Muscle layer of colon (tissue), 2 donors: Measurements from ENCODE around the gene SQSTM1.

Experiments used
- H3K27ac ChIP-seq: one replicate; pipeline ENCODE4 v1.7.0; 2013; ENCODE audit warnings: low read depth, mild to moderate bottlenecking, low read length, moderate library complexity
- H3K27me3 ChIP-seq, 2 donors: one replicate each; pipeline ENCODE4 v1.7.0; 2013; ENCODE audit warnings: low read length in 2 of 2, mild to moderate bottlenecking in 2 of 2; ENCODE audit not compliant: insufficient read depth in 2 of 2, control insufficient read depth in 1 of 2
- H3K36me3 ChIP-seq: one replicate; pipeline ENCODE4 v1.7.0; 2013; ENCODE audit warnings: mild to moderate bottlenecking, low read length; ENCODE audit not compliant: insufficient read depth
- H3K4me1 ChIP-seq: one replicate; pipeline ENCODE4 v1.7.0; 2013; ENCODE audit warnings: mild to moderate bottlenecking, low read length; ENCODE audit not compliant: insufficient read depth
- H3K4me3 ChIP-seq, 2 donors: one replicate each; pipeline ENCODE4 v1.7.0; 2013; ENCODE audit warnings: low read length in 2 of 2, low read depth in 1 of 2, mild to moderate bottlenecking in 1 of 2, moderate library complexity in 1 of 2
- H3K9ac ChIP-seq: one replicate; pipeline ENCODE4 v1.7.0; 2013; ENCODE audit warnings: low read length
- H3K9me3 ChIP-seq: one replicate; pipeline ENCODE4 v1.7.0; 2013; ENCODE audit warnings: mild to moderate bottlenecking, low read length
- donor health status: abdominal sarcoma.
- donor health status: Adenocarcinoma of cecum.

SQSTM1 gene

DNA sequence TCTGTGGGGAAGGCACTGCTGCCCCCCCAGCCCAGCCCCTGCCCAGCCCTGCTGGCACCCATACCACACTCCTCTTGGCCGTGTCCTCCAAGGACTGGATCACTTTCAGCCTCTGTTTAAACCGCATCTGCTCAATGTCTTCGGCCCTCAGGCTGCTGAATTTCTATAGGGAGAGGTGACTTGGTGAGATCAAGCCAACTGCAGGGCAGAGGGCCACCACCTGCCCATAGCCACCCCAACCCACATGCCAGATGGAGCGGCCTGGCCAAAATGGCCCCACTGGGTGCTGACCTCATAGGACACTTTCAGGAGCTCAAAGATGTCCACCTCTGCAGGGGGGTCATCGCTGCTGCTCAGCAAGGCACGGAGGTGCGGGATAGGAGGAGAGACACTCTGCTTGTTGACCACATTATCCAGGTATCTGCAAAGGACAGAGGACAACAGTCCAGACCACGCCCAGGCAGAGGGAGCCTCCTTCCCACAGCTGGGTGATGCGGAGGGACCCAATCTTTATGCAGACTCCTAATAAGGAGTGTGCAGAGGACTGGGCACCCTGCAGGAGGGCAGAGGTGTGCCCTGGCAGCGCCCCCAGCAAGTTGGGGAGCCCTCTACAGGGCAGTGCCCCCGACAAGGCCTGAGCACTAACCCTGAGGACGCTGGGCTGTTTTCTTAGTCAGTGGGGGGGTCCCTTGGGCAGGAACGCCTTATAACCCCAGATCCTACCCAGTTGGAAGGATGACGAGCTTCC lies 52.3 kb downstream of the SQSTM1 start:
- Histone ChIP-seq H3K9me3 (no peaks in the 10 kb centered on the region), H3K27me3 (no peaks in the 10 kb centered on the region), H3K4me3 (no peak overlapping the region), H3K9ac (no peak overlapping the region), H3K36me3 (peaks cover 51% of the 10 kb centered on the region), H3K4me1 (no peaks in the 10 kb centered on the region), H3K27ac (no peak overlapping the region)

DNA sequence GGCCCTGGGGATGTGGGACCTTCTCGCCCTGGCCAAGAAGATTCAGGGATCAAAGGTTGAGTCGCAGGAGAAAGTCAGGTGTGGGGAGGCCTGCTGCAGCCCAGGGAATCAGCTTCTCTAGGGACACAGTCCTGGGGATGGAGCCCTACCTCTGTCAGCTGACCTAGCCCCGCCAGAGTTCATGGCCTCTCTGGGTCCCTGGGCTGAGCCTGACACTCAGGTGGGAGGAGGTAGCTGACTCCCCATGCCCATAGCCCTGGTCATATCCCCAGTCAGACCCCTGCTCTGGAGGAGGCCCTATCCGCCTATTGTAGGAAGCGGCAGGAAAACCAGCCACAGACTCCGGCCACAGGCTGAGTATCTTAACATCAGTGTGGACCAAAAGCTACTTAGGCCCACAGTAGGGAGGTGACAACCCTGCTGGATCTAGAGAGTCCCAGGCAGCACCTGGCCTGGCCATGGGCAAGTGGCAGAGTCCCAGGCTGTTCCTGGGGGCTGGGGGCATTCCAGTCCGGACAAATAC lies 52.9 kb downstream of the SQSTM1 start:
- Histone ChIP-seq H3K4me1 (no peaks in the 10 kb centered on the region), H3K4me3 (no peak overlapping the region), H3K36me3 (peaks cover 58% of the 10 kb centered on the region), H3K27me3 (no peaks in the 10 kb centered on the region), H3K27ac (no peak overlapping the region), H3K9me3 (no peaks in the 10 kb centered on the region), H3K9ac (no peak overlapping the region)

DNA sequence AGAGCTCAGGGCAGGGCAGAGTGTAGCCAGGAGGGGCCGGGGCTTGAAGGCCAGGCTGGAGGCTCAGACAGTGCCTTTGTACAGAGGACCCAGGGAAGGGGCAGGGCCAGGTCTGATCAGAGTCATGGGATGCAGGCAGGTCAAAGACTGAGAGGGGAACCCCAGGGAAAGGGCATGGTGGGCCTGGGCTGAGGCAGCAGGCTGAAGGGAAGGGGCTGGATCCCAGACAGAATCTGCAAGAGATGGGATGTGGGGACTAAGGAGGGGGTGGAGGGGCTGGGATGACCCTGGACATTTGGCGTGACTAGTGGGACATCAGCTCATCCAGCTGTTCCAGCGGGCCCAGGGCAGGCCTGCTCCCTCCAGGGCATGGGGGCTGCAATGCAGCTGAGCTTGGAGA lies 53.4 kb downstream of the SQSTM1 start:
- H3K36me3 ChIP-seq, result peaks cover 62% of the 10 kb centered on the region

DNA sequence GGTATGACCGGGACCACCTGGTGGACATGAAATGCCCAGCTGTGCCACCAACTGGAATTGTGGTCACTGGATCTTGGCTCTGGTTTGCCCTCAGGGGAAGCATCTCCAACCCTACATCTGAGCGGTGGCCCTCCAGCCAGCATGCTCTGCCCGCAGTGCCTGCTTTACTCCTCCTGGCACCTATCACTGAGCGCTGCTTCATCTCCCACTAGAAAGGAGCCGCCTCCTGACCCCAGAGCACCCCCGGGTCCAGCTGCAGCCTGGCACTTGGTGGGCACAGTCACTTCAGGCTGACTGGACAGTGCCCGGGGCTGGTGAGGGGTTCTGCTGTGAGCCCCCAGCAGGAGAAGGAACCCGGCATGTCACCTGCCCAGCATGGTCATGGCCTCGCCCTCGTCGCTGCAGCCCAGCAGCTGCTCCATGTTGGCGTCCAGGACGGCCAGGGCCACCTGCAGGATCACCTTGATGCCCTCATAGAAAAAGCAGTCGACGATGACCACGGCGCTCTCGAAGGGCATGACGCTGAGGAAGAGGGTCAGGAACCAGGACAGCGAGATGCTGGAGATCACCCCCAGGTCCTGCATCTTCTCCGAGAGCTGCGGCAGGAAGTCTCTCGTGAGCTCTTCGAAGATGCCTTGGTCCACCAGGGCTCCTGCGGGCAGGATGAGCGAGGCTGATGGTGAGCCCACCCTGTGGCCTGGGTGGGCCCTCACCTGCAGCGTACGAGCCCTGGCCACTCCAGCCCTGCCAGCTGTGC lies 54.0 kb downstream of the SQSTM1 start:
- H3K36me3 ChIP-seq, result peaks cover 68% of the 10 kb centered on the region
- no peaks in the 10 kb centered on the region for H3K9me3 ChIP-seq
- H3K9ac ChIP-seq, result no peak overlapping the region
- no peak overlapping the region for H3K4me3 ChIP-seq
- no peaks in the 10 kb centered on the region for H3K4me1 ChIP-seq
- H3K27ac ChIP-seq, result no peak overlapping the region
- no peaks in the 10 kb centered on the region for H3K27me3 ChIP-seq

More for the DNA sequence above, 53.4 kb downstream of the SQSTM1 start:
- Histone ChIP-seq H3K27me3 (no peaks in the 10 kb centered on the region), H3K9me3 (no peaks in the 10 kb centered on the region), H3K9ac (no peak overlapping the region), H3K27ac (no peak overlapping the region), H3K4me3 (no peak overlapping the region), H3K4me1 (no peaks in the 10 kb centered on the region)

DNA sequence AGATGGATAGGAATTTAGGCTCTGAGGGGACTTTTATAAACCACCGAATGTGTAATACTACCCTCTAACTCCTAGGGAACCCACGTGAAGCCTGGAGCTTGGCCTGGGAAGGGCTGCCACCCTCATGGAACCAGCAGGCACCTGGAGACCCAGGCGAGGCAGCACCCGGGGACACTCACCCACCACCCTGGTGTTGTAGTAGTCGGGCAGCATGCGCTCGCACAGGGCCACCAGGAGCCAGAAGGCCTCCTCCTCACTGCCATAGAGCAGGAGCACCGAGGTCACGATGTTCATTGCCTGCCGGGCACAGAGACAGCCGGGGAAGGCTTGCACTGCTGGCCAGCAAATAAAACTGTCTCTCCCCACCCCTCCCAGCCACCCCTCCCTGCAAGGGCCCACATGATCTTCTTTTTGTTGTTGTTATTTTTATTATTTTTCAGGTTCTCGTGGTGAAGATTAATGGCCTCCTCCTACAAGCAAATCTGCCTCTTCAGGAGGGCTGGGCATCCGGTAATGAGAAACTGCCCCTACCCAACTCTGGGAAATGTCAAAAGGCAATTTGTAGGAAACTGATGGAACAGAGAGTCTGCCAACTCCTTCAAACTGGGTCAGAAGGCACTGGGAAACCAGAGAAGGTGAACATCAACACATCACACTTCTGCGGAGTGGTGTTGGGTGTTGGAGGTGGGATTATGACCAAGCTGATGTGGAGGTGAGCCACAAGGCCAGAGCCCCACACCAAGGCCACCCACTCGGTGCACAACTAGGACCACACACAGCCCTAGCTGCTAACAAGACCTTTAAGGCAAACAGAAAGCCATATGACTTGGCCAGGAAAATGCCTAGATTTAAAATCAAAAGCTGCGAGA lies 55.3 kb downstream of the SQSTM1 start:
- Histone ChIP-seq H3K27me3 (no peaks in the 10 kb centered on the region), H3K9me3 (no peaks in the 10 kb centered on the region), H3K4me3 (no peak overlapping the region), H3K36me3 (peaks cover 65% of the 10 kb centered on the region), H3K9ac (no peak overlapping the region), H3K4me1 (no peaks in the 10 kb centered on the region), H3K27ac (no peak overlapping the region)

DNA sequence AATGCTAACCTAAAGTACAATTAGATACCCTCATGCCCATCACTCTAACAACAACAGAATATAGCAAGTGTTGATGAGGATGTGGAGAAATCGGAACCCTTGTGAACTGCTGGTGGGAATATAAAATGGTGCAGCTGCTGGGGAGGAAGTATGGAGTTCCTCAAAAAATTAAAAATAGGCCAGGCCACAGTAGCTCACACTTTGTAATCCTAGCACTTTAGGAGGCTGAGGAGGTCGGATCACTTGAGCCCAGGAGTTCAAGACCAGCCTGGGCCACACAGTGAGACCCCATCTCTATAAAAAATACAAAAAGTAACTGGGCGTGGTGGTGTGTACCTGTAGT lies 55.9 kb downstream of the SQSTM1 start:
- Histone ChIP-seq H3K27ac (no peak overlapping the region), H3K9ac (no peak overlapping the region), H3K4me1 (no peaks in the 10 kb centered on the region), H3K4me3 (no peak overlapping the region), H3K36me3 (peaks cover 59% of the 10 kb centered on the region), H3K27me3 (no peaks in the 10 kb centered on the region), H3K9me3 (no peaks in the 10 kb centered on the region)

DNA sequence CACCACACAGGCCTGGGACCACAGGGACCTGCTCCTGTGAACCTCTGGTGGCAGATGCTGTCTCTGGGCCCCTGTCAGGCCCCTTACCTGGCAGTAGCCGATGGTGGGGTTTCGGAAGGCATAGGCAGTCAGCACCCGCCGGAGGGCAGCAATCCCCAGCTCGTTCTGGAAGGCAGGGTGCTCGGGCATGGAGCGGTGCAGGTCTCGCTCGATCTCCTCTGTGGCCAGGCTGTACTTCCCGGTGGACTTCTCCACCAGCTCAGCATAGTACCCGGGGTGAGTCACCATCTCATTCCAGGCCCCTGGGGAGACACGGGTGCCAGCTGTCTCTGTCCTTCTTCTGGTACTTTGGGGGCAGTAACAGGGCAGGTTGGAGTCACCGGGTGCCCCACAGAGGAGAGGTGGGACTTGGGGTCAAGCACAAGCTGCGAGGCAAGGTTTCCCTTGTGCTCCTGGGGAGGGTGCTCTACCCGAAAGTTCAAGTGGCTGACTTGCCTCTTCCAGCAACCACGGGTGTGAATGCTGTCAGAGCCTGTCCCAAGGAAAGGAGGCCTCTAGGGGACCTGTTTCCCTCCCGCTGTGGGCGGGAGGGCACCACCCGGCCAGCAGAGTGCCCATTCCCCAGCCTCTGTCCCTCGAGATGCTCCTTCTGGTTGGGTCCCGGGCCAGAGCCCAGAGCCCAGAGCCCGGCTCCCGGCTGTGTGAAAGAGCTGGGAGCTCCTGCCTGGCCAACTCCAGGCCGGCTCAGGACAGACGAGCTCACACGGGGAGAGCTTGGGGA lies 57.7 kb downstream of the SQSTM1 start:
- Histone ChIP-seq H3K36me3 (peaks cover 49% of the 10 kb centered on the region), H3K27ac (no peak overlapping the region), H3K9ac (no peak overlapping the region), H3K4me1 (no peaks in the 10 kb centered on the region), H3K9me3 (no peaks in the 10 kb centered on the region), H3K27me3 (no peaks in the 10 kb centered on the region), H3K4me3 (no peak overlapping the region)

DNA sequence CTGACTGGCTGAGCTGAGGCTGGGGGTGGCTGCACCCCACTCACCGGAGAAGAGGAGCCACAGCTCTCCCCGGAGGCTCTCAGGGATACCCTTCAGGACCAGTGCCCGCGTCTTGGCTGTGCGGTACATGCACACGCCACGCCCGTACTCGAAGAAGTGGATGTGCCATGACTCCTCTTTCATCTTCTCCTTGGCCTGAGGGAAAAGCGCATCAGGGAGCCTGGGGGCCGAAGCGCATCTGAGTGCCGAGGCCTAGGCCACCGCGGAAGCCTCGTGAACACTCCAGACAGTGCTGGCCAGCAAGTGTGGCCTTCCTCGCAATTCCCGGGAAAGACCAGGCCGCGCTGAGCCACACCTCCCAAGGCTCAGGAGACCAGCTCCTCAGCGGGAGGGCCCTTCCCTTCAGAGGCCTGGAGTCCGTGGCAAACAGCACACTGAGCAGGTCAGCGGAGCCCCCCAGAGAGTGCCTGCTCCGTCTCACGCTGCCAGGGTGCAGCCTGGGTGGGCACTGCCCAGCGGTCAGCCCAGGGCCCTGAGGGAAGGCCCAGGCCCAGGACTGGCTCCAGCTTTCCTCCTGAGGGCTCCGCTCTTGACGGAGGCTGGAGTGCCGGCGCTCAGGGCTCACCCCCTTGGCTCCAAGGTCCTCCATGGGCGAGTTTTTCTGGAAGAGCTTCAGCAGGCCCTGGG lies 58.4 kb downstream of the SQSTM1 start:
- H3K27me3 ChIP-seq, result no peaks in the 10 kb centered on the region
- H3K4me1 ChIP-seq, result no peaks in the 10 kb centered on the region
- H3K27ac ChIP-seq, result no peak overlapping the region
- no peaks in the 10 kb centered on the region for H3K9me3 ChIP-seq
- H3K36me3 ChIP-seq, result peaks cover 49% of the 10 kb centered on the region
- H3K9ac ChIP-seq, result no peak overlapping the region
- H3K4me3 ChIP-seq, result no peak overlapping the region

DNA sequence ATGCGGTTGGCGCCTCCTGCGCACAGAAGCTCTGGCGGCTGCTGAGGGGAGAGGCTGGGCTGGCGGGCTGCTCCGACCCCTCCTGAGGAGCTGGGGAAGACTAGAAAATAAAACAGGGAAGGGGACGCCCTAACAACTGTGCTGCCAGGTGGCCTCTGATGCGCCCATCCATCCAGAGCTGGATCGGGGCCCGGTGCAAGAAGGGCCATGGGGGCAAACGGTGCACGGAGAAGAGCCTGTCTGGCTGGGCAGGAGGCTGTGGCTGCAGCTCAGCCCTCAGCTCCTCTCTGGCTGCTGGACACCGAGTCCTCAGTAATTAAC lies 58.9 kb downstream of the SQSTM1 start:
- H3K27ac ChIP-seq, result no peak overlapping the region
- H3K27me3 ChIP-seq, result no peaks in the 10 kb centered on the region
- H3K36me3 ChIP-seq, result peaks cover 49% of the 10 kb centered on the region

DNA sequence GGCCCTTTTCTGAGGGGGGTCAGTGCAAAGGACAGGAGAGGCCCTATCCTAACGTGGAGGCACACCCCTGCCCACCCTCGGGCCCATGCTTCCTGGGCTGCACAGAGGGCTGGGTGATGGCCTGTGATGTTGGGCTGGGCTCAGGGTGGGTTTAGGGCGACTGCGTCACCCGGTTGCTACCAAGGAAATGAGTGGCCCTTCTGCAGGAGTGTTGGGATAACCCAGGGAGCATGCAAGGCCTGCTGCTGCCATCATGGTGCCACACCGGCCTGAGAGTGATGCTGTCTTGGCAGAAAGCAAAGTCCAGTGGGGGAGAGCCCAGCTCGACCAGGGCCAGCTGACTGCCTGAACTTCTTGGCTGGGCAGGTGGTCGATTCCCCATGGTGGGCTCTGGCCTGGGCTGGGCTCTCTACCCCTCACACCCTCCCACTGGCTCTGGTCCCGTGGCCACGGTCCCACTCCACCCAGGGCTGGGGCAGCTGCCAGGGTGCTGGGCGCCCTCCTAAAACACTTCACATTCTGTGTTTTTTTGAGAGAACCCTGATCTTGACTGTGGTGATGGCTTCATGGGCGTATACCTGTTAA lies 59.5 kb downstream of the SQSTM1 start:
- Histone ChIP-seq H3K4me1 (no peaks in the 10 kb centered on the region), H3K9ac (no peak overlapping the region), H3K4me3 (no peak overlapping the region), H3K9me3 (no peaks in the 10 kb centered on the region), H3K27me3 (no peaks in the 10 kb centered on the region), H3K36me3 (peaks cover 47% of the 10 kb centered on the region), H3K27ac (no peak overlapping the region)

More for the DNA sequence above, 58.9 kb downstream of the SQSTM1 start:
- Histone ChIP-seq H3K9ac (no peak overlapping the region), H3K4me1 (no peaks in the 10 kb centered on the region), H3K9me3 (no peaks in the 10 kb centered on the region), H3K4me3 (no peak overlapping the region)
